T-helper 22 cell (primary cell): ENCODE data around the gene PLEKHA4.
"Not testable (repeated sequence)": the region's sequence is repeated elsewhere in the genome, so short reads cannot be mapped to it uniquely, and the experiment has no call there.

ENCODE experiments used
- DNase-seq: peaks from one replicate; pipeline ENCODE4 v3.0.0-alpha.2; 2020; ENCODE audit warnings: low read depth

PLEKHA4 gene

GRCh38 chr19:48868114-48868886 is at the start of gene PLEKHA4:
Gene PLEKHA4 (minus strand): TSS chr19:48868617. CDS start chr19:48867620, 997 bp downstream.
- DNase-seq: no peak

GRCh38 chr19:48918071-48918470 is 49.7 kb upstream of the PLEKHA4 start:
- DNase-seq: no peak

GRCh38 chr19:48915757-48916156 is 47.3 kb upstream of the PLEKHA4 start:
- DNase-seq: no peak

GRCh38 chr19:48914181-48914580 is 45.8 kb upstream of the PLEKHA4 start:
- DNase-seq: no peak

- no peak for DNase-seq
These were observed 44.9 kb upstream of the PLEKHA4 start for GRCh38 chr19:48913114-48913889.

GRCh38 chr19:48910803-48911202 is 42.4 kb upstream of the PLEKHA4 start:
- DNase-seq: no peak

- DNase-seq: not testable (repeated sequence)
These were observed 41.1 kb upstream of the PLEKHA4 start for GRCh38 chr19:48909424-48910077.

- DNase-seq: no peak
These were observed 39.3 kb upstream of the PLEKHA4 start for GRCh38 chr19:48907671-48908070.

GRCh38 chr19:48906324-48906723 is 37.9 kb upstream of the PLEKHA4 start:
- DNase-seq: no peak

GRCh38 chr19:48905664-48906063 is 37.2 kb upstream of the PLEKHA4 start:
- DNase-seq: no peak

- DNase-seq: not testable (repeated sequence)
These were observed 35.4 kb upstream of the PLEKHA4 start for GRCh38 chr19:48903788-48904187.

- not testable (repeated sequence) for DNase-seq
These were observed 33.9 kb upstream of the PLEKHA4 start for GRCh38 chr19:48902291-48902690.

GRCh38 chr19:48900477-48901406 is 32.3 kb upstream of the PLEKHA4 start:
- DNase-seq: no peak

GRCh38 chr19:48899781-48900476 is 31.5 kb upstream of the PLEKHA4 start, which contains the start of gene NUCB1:
Gene NUCB1 (plus strand): TSS chr19:48900312. CDS start chr19:48900797, 485 bp downstream.
- DNase-seq: peak; percentile 95

- DNase-seq: not testable (repeated sequence)
These were observed 31.0 kb upstream of the PLEKHA4 start for GRCh38 chr19:48899386-48899749.

- DNase-seq: no peak
These were observed 28.8 kb upstream of the PLEKHA4 start for GRCh38 chr19:48897181-48897580.

GRCh38 chr19:48896191-48896720 is 27.8 kb upstream of the PLEKHA4 start:
- DNase-seq: no peak

GRCh38 chr19:48895226-48895625 is 26.8 kb upstream of the PLEKHA4 start:
- DNase-seq: no peak

- DNase-seq: no peak
These were observed 22.1 kb upstream of the PLEKHA4 start for GRCh38 chr19:48890551-48890950.

- DNase-seq: not testable (repeated sequence)
These were observed 21.1 kb upstream of the PLEKHA4 start for GRCh38 chr19:48889496-48889895.
